Psoas muscle (tissue), 8 donors: Measurements from ENCODE around the gene VAMP5. TPM values are rescaled to one million over a fixed set of nuclear protein-coding genes. Genes with fewer than 3 reads are reported as not detected.

Source experiments
- ATAC-seq, 4 donors: fragments of 200-7000 bp; cut with Tn5 transposase; one replicate each; pipeline ENCODE4 v1.9.1; 2020; ENCODE audit warnings: moderate library complexity in 3 of 4, mild to moderate bottlenecking in 2 of 4
- DNase-seq, 2 donors: peaks; one replicate each; pipeline ENCODE4 v3.0.0-alpha.2; 2020
- H3K27ac ChIP-seq: fragments of 200-600 bp; one replicate; pipeline ENCODE4 v1.8.0; 2022
- H3K27me3 ChIP-seq, 3 donors: fragments of 200-600 bp in 1 of 3; one replicate each; pipeline versions ENCODE4 v1.6.1 to v1.8.0; 2013 to 2022; ENCODE audit warnings: low read length in 2 of 3, mild to moderate bottlenecking in 2 of 3, moderate library complexity in 1 of 3; ENCODE audit not compliant: insufficient read depth in 3 of 3
- H3K36me3 ChIP-seq, 2 donors: fragments of 200-600 bp in 1 of 2; one replicate each; pipeline versions ENCODE4 v1.6.1 to v1.8.0; 2013 to 2022; ENCODE audit warnings: low read depth in 1 of 2, mild to moderate bottlenecking in 1 of 2, moderate library complexity in 1 of 2; ENCODE audit not compliant: insufficient read depth in 1 of 2
- H3K4me1 ChIP-seq: fragments of 200-600 bp; one replicate; pipeline ENCODE4 v1.8.0; 2022
- H3K4me3 ChIP-seq: fragments of 200-600 bp; one replicate; pipeline ENCODE4 v1.8.0; 2022; ENCODE audit warnings: mild to moderate bottlenecking
- H3K9me3 ChIP-seq: fragments of 200-600 bp; one replicate; pipeline ENCODE4 v1.8.0; 2022
- CTCF ChIP-seq: fragments of 200-600 bp; IDR thresholded peaks from one replicate; pipeline ENCODE4 v1.8.0; 2022; ENCODE audit warnings: antibody characterized with exemption
- WGBS, 3 donors: extraction: QIAGEN DNeasy Blood & Tissue Kit; methylation state at CpG; one replicate each; pipeline versions ENCODE4 v1.1.6 to v1.1.7; 2013; 5-methylcytosine and 5-hydroxymethylcytosine counted together
- intact Hi-C, 2 donors: fragments of 100-400 bp; cut with DNase I; formaldehyde crosslinking; loops; one replicate each; pipeline versions ENCODE4 v1.11.0 to v1.14.2; 2022
- polyA plus RNA-seq, 3 donors: library from polyadenylated mRNA; stranded (reverse); fragments of 200-250 nt; gene quantifications; one replicate each; pipeline ENCODE4 v1.2.3, GENCODE V29; 2013
- total RNA-seq, 4 donors: library from RNA; stranded (reverse); fragmentation: NEBNext Ultra II Directional in 2 of 4; extraction: Animal tissue kit (Norgen Biotek cat#: 25700) in 2 of 4; gene quantifications; one replicate each; pipeline versions ENCODE4 v1.2.1 to v1.2.4, GENCODE V29; 2021 to 2023
- donor health status: healthy with polysubstance abuse.
- donor health status: DM: no; HTN: no; CAD: no; lungs with moderate emphysema.
- donor health status: Bipolar disorder and iron deficiency.
- donor health status: healthy.
- donor health status: DM: yes; HTN: yes; CAD: no.
- donor health status: DM: no; HTN: no; CAD: no.
- donor health status: DM: no; HTN: no; CAD: no.
- donor health status: DM: yes; HTN: yes; CAD: no.

Gene VAMP5
- total and polyA plus RNA-seq, 7 donors, result 58.1 to 149 (median 95.0) TPM

GRCh38 chr2:85594715-85595300 is 10.6 kb downstream of the VAMP5 start:
- ATAC-seq (peak in 2 of 4 donors; percentile 0 to 2), DNase-seq (peak in 1 of 2 donors; percentile 23)
- H3K9me3 ChIP-seq, result no peaks in the 10 kb centered on the region
- H3K36me3 ChIP-seq, result peaks cover 3 to 39% of the 10 kb centered on the region in 2 donors
- no peak for TF ChIP-seq CTCF
- intact Hi-C loops, result loop anchor here (5.0 kb wide), 1 partner anchor 33 kb away; the partner anchor contains the start of gene GGCX (in 2 of the 2)
- peaks cover 53% of the 10 kb centered on the region for H3K4me1 ChIP-seq
- 12 to 15% (median 14%) methylated on average over 13 of the region's 13 CpGs for WGBS, 3 donors
- H3K4me3 ChIP-seq, result peak overlapping the region; percentile 82
- no peaks in the 10 kb centered on the region for H3K27me3 ChIP-seq
- H3K27ac ChIP-seq, result peak overlapping the region; percentile 93

- peaks cover 3 to 45% of the 10 kb centered on the region in 2 donors for H3K36me3 ChIP-seq
- 0 to 1% (median 0%) methylated on average over 47 of the region's 47 CpGs for WGBS, 3 donors
- peak; percentile 95 to 98 (median 96) for ATAC-seq
Measured at GRCh38 chr2:85595301-85596025, 11.2 kb downstream of the VAMP5 start, which contains the start of gene RNF181. RNF181 (plus strand) TSS chr2:85595745; CDS start chr2:85595764, 19 bp downstream.

GRCh38 chr2:85596026-85596333 is 11.7 kb downstream of the VAMP5 start:
- Histone ChIP-seq H3K27ac (peak overlapping the region; percentile 93), H3K36me3 (peaks cover 3 to 50% of the 10 kb centered on the region in 2 donors), H3K9me3 (no peaks in the 10 kb centered on the region), H3K4me3 (peak overlapping the region; percentile 82), H3K4me1 (peaks cover 44% of the 10 kb centered on the region), H3K27me3 (no peaks in the 10 kb centered on the region)
- intact Hi-C loops, result loop anchor here (5.0 kb wide), 1 partner anchor 34 kb away; the partner anchor contains the start of gene GGCX (in 2 of the 2)
- peak in 3 of 4 donors; percentile 9 to 28 (median 22) for ATAC-seq
- WGBS, 3 donors, result 1 to 2% (median 1%) methylated on average over 10 of the region's 10 CpGs
- DNase-seq, result no peak
- no peak for TF ChIP-seq CTCF

More at GRCh38 chr2:85595301-85596025, 11.2 kb downstream of the VAMP5 start, which contains the start of gene RNF181:
- no peaks in the 10 kb centered on the region for H3K27me3 ChIP-seq
- intact Hi-C loops, result loop anchor here (5.0 kb wide), 1 partner anchor 33 kb away; the partner anchor contains the start of gene GGCX (in 2 of the 2)
- no peaks in the 10 kb centered on the region for H3K9me3 ChIP-seq
- H3K27ac ChIP-seq, result peak within 1 kb of the TSS; percentile 93
- no peak for TF ChIP-seq CTCF
- H3K4me3 ChIP-seq, result peak within 1 kb of the TSS; percentile 82
- peak; percentile 92 to 95 for DNase-seq
- peaks cover 47% of the 10 kb centered on the region for H3K4me1 ChIP-seq

GRCh38 chr2:85596486-85597143 is 12.4 kb downstream of the VAMP5 start:
- no peaks in the 10 kb centered on the region for H3K27me3 ChIP-seq
- H3K36me3 ChIP-seq, result peaks cover 3 to 53% of the 10 kb centered on the region in 2 donors
- WGBS, 3 donors, result 53 to 64% (median 54%) methylated on average over 3 of the region's 3 CpGs
- DNase-seq (peak; percentile 2 to 15), ATAC-seq (no peak)
- TF ChIP-seq CTCF, result no peak
- intact Hi-C loops, result loop anchor here (5.0 kb wide), 1 partner anchor 34 kb away; the partner anchor contains the start of gene GGCX (in 2 of the 2)
- peaks cover 44% of the 10 kb centered on the region for H3K4me1 ChIP-seq
- peak overlapping the region; percentile 93 for H3K27ac ChIP-seq
- H3K4me3 ChIP-seq, result peak overlapping the region; percentile 82
- H3K9me3 ChIP-seq, result no peaks in the 10 kb centered on the region
